DMS153 (cell line): Measurements from ENCODE around the gene ITGA11.

ENCODE experiments used
- DNase-seq: peaks from one replicate; lab custom pipeline; 2025; lab: John Stamatoyannopoulos, UW

ITGA11 gene

GRCh38 chr15:68375191-68375631 lies 56.8 kb downstream of the ITGA11 start:
- DNase-seq = no peak

DNA sequence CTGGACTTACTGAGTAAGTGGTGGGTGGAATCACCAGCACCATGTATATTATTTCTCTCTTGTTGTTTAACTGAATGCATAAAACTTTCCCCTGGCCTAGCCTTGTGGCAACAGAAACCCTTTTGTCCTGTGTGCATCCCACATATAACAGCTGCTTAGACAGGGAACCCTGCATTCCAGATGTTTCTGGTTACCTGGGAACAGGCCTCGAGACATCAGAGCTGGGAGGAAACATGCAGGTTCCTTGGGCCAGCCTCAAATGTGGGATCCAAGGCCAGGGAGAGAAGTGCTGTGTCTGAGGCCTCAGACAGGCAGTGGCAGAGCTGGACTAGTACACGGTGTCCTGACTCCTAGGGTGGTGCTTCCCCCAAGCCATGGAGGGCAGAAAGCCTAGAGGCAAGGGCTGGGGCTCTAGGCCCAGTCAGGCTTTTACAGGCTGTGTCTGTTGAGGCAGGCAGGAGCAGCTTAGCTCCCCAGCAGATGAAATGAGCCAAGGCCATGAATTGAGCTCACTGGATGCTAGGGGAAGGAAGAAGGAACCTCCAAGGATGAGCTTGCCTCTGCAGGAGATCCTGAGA lies 57.7 kb downstream of the ITGA11 start:
- no peak for DNase-seq

- DNase-seq = no peak
Measured at GRCh38 chr15:68373028-68373427, 58.9 kb downstream of the ITGA11 start.

GRCh38 chr15:68372291-68372811 lies 59.6 kb downstream of the ITGA11 start:
- no peak for DNase-seq

DNA sequence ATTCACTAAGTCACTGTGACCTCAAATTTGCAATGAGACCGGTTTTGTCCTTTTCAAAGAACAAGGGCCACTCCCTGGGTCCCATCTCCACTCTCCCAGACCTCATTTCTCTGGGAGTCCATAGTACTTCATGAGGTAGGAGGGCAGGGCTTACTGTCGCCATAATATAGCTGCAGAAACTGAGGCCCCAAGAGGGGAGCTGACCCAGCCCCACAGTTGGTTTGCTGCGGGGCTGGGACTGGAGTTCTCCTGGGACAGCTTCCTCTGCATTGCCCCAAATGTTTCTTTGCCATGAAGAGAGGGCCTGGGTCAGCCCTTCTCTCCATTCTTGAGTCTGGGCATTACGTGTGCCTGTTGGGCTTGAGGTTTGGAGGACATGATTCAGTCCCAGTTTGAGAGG lies 60.1 kb downstream of the ITGA11 start:
- DNase-seq = no peak

DNA sequence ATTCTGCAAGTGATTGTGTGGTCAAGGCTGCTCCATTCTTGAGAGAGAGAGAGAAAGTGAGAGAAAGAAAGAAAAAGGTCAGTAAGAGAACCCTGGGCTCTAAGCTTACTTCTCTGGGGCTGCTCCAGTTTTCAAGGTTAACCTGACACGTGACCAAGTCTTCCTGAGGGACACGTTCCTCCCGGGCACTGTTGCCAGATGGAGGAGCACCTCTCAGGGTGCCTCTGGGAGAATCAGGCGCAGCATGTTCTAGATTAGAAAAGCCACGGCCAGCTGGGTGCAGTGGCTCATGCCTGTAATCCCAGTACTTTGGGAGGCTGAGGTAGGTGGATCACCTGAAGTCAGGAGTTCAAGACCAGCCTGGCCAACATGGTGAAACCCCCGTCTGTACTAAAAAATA lies 60.8 kb downstream of the ITGA11 start:
- no peak for DNase-seq

DNA sequence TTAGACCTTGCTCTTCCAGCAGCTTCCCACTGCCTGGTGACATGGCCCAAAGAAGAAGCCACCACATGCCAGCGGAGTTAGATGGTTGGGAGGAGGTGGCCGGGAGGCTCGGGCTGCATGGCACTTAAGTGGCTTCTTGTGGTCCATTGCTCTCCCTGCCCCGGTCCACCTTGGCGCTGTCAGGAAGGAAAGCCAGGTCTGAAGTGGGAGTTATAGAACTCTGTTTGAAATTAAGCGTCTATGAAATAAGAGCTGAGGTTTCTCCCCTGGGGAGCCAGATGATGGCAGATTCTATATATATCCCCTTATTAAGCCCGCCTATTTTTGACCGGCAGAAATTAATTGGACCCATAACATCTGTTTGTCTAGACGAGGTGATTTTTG lies 61.2 kb downstream of the ITGA11 start:
- DNase-seq = no peak

DNA sequence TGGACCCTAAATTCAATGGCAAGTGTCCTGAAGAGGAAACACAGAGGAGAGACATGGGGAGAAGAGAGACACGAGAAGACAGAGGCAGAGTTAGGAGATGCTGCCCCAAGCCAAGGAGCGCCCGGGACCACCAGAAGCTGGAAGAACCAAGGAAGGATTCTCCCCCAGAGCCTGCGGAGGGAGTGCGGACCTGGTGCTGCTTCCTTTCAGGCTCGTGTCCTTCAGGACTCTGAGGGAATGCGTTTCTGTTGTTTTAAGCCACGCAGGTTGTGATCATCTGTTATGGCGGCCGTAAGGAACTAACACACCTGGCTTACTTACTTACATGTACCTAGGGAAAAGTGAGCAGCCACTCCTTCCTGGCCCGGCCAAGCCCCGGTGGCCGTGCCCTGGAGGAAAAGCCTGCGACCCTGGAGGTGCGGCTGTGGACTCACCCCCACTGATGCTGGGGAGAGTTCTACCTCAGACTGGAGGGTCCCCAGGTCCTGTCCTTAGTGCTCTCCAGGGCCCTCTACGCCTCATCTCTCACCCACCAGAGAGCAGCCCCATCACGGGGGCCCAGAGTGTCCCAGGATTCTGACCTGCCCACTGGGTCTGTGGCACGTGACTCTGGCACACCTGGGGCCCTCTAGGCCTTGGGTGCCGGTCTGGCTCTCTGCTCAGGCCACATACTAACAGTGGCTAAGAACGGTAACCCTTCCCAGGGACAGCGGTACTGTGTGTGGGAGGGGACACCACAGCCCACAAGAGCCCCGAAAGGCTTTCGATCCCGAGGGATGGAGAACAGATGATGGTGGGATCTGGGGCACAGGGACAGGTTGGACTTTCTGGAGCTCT lies 61.8 kb downstream of the ITGA11 start:
- DNase-seq = no peak

DNA sequence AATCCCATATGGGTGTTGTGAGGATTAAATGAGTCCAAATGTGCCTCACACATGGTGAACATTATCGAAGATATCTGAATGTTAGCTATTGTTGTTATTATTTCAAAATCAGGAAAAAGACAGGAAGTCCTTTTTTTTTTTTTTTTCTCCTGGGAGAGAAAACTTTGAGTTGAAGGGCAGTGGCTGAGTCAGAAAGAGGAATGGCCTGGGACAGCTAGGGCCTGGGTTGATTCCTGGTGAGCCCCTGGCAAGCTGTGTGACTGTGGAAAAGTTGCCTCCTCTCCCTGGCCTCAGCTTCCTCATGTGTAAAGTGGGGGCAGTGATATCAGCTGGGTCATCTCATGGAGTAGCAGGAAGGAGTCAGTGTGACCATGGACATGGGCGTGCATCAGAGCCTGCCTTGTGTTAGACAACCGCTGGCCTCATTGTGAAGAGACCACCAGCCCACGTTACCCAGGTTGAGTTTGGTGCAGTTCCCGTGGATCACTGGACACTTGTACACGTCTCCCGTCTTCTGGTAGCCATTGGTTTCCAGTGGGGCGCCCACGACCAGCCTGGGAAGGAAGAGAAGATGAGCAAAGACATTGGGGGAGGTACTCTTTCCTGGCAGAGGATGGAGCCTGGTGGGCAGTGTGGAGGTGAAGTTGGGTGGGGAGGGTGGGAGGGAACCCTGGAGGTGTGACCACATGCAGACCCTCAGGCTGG lies 63.1 kb downstream of the ITGA11 start:
- DNase-seq = no peak

DNA sequence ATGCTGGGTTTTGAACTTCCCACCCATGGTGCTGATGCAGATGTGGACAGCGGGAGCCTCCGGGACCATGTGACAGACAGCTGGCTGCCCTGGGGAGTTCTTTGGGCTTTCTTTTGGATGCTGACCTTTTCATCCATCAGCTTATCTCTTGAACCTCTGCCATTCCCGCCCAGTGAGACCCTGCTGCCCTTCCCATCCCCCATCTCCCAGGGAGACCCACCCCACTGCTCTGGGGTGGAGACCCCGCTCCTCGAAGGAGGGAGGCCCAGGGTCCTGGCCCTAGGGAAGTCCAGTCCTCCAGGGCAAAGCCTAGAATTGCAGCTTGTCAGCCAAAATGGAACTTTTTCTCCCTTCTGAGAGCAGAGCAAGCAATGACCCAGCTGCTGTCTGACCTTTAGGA lies 64.0 kb downstream of the ITGA11 start:
- DNase-seq = no peak

DNA sequence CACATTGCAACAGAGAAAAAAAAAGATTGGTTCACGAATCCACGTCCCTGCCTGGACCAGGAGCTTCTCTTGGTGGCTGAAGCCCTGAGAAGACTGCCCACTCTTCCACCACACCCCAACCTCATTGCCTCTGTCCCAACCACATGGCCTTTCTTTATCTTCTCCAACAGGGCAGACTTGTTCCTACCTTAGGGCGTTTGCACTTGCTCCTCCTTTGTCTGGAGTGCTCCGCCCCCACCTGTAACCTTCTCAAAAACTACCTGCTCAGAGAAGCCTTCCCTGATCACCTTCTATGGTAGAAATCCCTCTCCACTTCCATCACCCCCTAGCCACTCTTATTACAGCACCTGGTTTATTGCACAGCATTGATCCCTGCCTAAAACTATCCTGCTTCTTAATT lies 64.7 kb downstream of the ITGA11 start:
- DNase-seq = no peak

DNA sequence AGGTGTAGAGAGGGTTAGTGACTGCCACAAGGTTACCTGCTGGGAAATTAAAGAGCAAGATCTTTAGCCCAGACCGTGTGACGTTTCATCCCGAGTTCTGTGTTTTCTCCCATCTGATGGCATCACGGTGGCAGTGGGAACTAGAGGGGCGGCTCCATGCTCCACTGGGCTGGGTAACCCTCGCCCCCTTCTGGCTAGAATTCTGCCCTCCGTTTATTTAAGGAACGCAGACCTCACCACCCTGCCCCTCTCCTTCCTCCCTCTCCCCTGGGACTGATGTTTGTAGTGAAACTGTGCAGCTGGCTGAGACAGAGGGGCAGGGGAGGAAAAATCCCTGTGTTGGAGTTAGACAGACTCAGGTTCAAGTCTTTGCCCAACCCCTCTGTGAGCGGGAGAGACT lies 65.6 kb downstream of the ITGA11 start:
- DNase-seq = no peak

GRCh38 chr15:68365770-68366169 lies 66.2 kb downstream of the ITGA11 start:
- DNase-seq = no peak

DNA sequence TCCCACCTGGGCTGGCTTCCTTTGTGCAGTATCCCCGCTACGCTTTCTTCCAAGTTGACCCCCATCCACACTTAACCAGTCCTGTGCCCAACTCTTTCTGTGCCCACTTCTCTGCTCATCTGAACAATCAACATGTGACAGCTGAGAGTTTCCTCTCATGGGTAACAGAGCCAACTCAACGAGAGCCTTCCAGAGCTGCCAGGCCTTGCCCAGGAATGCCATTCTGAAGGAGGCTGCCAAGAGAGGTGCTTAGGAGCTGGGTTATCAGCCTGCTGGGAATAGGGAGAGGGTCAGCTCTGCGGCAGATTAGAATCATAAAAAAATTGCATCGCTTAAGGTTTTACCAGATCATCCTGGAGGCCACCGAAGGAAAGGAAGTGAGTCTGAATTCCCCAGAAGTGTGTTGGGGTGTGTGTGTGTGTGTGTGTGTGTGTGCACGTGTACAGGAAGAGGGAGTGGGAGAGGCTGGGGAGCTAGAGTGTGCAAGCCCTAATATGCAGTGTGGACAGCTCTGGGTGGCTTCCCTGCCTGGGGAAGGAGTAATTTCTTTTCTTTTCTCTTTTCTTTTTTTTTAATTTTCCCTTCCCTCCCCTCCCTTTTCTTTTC lies 66.7 kb downstream of the ITGA11 start:
- DNase-seq = no peak

DNA sequence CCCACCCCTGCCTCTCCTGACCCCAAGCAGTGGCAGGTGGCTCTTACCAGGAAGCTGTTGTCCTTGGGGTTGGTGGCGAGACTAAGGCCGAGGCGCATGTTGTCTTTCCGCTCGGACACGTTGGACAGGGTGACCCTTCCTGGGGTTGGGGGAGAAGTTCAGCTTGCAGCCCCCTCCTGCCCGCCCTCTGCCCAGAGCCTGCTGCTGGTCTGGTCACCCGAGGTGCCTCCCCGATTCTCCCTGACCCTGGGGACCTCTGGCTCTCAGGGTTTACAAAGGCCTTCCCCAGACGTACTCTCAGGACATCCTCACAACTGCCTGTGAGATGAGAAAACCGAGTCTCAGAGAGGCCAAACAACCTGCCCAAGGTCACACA lies 67.3 kb downstream of the ITGA11 start:
- no peak for DNase-seq

GRCh38 chr15:68364028-68364659 lies 67.8 kb downstream of the ITGA11 start:
- no peak for DNase-seq

DNA sequence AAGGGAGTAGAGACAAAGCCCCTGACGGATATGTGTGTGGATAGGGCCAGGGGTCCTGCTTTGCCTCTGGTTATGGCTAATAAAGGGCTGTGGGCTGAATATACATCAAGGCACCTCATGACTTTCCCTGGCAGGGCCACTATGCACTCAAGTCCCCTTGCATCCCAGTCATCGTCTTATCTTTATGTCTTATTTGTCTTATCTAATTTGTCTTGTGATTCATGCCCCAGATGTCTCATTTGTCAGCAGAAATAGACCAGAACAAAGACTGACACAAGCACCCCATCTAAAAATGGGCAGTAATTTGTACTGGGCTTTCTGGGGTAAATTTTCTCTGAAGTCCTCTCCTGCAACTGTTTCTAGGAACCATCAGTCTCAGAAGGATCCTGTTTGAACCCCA lies 68.6 kb downstream of the ITGA11 start:
- DNase-seq = no peak

- no peak for DNase-seq
Measured at GRCh38 chr15:68362537-68363126, 69.3 kb downstream of the ITGA11 start.

GRCh38 chr15:68360721-68361120 lies 71.2 kb downstream of the ITGA11 start:
- no peak for DNase-seq

GRCh38 chr15:68356778-68357177 lies 75.2 kb downstream of the ITGA11 start:
- no peak for DNase-seq

GRCh38 chr15:68354923-68355322 lies 77.0 kb downstream of the ITGA11 start:
- DNase-seq = no peak

DNA sequence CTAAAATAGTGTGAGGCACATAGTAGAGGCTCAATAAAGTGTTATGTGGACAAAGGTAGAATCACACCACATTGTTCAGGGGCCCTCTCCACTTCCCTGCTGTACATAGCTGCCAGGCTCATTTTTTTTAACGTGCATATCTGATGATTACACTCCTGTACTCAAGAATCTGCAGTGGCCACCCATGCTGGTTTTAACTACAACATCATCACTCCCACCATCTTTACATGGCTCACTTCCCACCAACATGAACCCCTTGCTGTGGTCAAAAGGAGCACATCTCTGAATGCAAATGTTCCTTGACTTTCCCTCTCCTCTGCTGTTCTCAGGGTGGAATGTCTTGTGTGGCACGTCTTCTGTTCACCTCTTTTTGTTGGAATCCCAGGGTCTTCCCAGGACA lies 77.7 kb downstream of the ITGA11 start:
- DNase-seq = no peak
